ENCODE results near the gene CABLES1.

Gene CABLES1

DNA sequence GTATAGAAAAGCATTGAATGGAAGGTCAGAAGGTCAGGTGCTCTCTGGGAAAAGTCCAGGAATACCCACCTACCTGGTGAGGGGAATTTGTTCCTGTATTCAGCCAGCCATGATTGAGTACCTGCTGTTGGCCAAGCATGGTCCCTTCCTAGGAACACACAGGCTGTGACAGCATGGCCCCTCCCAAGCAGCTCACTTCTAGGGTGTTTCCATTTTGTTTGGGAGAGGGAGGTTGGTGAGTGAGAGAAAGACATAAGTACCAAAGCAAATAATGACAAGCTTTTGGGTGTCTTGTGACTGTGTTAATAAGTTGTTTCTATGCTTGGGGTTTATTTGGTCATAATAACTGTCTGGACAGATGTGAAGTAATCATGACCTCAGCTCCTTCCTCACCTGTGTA is 46.3 kb downstream of the CABLES1 start:
- TF ChIP-seq, protein P1, sequence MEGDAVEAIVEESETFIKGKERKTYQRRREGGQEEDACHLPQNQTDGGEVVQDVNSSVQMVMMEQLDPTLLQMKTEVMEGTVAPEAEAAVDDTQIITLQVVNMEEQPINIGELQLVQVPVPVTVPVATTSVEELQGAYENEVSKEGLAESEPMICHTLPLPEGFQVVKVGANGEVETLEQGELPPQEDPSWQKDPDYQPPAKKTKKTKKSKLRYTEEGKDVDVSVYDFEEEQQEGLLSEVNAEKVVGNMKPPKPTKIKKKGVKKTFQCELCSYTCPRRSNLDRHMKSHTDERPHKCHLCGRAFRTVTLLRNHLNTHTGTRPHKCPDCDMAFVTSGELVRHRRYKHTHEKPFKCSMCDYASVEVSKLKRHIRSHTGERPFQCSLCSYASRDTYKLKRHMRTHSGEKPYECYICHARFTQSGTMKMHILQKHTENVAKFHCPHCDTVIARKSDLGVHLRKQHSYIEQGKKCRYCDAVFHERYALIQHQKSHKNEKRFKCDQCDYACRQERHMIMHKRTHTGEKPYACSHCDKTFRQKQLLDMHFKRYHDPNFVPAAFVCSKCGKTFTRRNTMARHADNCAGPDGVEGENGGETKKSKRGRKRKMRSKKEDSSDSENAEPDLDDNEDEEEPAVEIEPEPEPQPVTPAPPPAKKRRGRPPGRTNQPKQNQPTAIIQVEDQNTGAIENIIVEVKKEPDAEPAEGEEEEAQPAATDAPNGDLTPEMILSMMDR (IDR thresholded peaks at IDR 0.05; ENCODE audit: low read depth, low read length), result no peak
- no peak overlapping the region for H3K4me3 ChIP-seq (ENCODE audit: low read depth, low read length)

GRCh38 chr18:23182606-23183005 is 47.3 kb downstream of the CABLES1 start:
- TF ChIP-seq, protein P1 (IDR thresholded peaks at IDR 0.05; ENCODE audit: low read depth, low read length), result no peak
- H3K4me3 ChIP-seq (ENCODE audit: low read depth, low read length), result no peak overlapping the region

GRCh38 chr18:23183411-23184150 is 48.3 kb downstream of the CABLES1 start:
- no peak overlapping the region for H3K4me3 ChIP-seq (ENCODE audit: low read depth, low read length)
- TF ChIP-seq, protein P1 (IDR thresholded peaks at IDR 0.05; ENCODE audit: low read depth, low read length), result no peak

GRCh38 chr18:23186781-23187180 is 51.5 kb downstream of the CABLES1 start:
- no peak overlapping the region for H3K4me3 ChIP-seq (ENCODE audit: low read depth, low read length)
- TF ChIP-seq, protein P1 (IDR thresholded peaks at IDR 0.05; ENCODE audit: low read depth, low read length), result no peak

DNA sequence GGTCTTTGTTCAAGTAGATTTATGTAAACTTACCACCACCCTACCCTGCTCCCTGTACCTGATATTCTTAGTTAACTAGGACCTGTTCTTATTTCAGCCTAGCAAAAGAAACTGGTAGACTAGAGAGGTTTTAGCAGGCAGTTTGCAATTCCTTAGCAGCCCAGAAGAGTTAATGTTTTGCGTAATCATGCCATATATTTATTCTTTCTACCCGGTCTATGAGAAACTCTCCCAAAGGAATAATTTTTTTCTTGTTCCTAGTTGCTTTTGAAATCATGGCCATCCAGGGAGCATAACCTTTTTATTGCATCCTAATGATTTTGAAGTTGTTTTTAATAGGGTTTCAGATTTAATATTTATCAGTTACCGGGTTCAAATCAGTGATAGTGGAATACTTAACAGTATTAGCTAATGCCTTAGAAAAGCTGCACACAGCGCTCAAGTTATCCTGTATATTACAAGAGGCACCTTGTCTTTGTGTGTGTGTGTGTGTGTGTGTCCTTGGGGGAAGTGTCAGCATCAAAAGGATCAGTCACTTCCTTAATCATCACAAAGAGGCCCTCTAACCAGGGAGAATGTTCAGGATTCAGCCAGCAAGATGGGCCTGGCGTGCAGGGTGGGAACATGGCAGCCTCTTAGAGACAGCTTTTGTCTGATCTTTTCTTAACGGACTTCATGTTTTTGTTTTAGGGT is 52.9 kb downstream of the CABLES1 start:
- H3K4me3 ChIP-seq (ENCODE audit: low read depth, low read length), result no peak overlapping the region

DNA sequence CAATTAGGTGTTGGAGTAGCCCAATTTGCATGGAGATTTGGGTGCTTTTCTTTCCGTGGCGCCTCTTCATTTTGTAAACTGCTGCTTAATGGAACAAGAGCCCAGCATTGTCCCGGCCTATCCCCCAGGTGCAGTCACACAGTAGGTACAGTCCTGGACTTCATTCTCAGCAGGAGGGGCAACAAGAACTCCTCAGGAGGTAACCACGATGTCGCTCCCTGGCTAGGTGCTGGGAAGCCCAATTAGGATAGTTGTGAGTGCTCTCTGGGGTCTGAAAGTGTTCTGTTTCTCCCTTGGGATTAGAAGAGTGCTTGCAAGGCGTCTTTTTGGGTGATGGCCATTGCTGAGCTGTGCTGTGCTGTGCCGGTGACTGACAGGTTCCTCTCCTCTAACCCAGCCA is 53.8 kb downstream of the CABLES1 start:
- TF ChIP-seq, protein P1 (IDR thresholded peaks at IDR 0.05; ENCODE audit: low read depth, low read length), result no peak
- H3K4me3 ChIP-seq (ENCODE audit: low read depth, low read length), result no peak overlapping the region

More for the DNA sequence above, 52.9 kb downstream of the CABLES1 start:
- TF ChIP-seq, protein P1 (IDR thresholded peaks at IDR 0.05; ENCODE audit: low read depth, low read length), result no peak

Data from WI38 (cell line).